BJ (cell line): ENCODE measurements around the gene SYNE2. TPM values are rescaled to one million over a fixed set of nuclear protein-coding genes. Genes with fewer than 3 reads are reported as not detected.
"Not testable (repeated sequence)": the region's sequence is repeated elsewhere in the genome, so short reads cannot be mapped to it uniquely, and the experiment has no call there.

Experiments
- CTCF ChIA-PET: fragments of 350-600 bp; formaldehyde crosslinking; extraction: SDS; loops from one replicate; lab custom pipeline; 2021; ENCODE audit warnings: antibody characterized with exemption, inconsistent platforms; lab: Yijun Ruan, JAX
- POLR2A ChIA-PET: fragments of 300-600 bp; sonication (Branson Sonifier 250); formaldehyde crosslinking; extraction: SDS; loops from one replicate; lab custom pipeline; 2021; ENCODE audit warnings: antibody characterized with exemption; lab: Charles Lee
- DNase-seq: peaks from one replicate; pipeline ENCODE4 v3.0.0-alpha.2; 2011; ENCODE audit warnings: low read depth
- H3K27me3 ChIP-seq: 2 replicates; pipeline ENCODE4 v1.6.0; 2011; ENCODE audit warnings: low read length; ENCODE audit not compliant: control insufficient read depth, insufficient read depth
- H3K36me3 ChIP-seq: 2 replicates; pipeline ENCODE4 v1.5.1; 2011; ENCODE audit warnings: low read length; ENCODE audit not compliant: control insufficient read depth, insufficient read depth
- H3K4me3 ChIP-seq: 2 replicates; pipeline ENCODE4 v1.5.1; 2011; ENCODE audit warnings: low read depth, mild to moderate bottlenecking, control low read depth, low read length
- polyA plus RNA-seq: library from polyadenylated mRNA; depleted of rRNA; stranded (reverse); fragments of >200 nt; gene quantifications from 2 replicates; pipeline ENCODE4 v1.2.3, GENCODE V29; 2011
- TF ChIP-seq, protein P1 (sequence below): IDR thresholded peaks from 2 replicates; pipeline ENCODE4 v1.5.1; 2011; ENCODE audit warnings: low read depth, mild to moderate bottlenecking, control low read depth, inconsistent platforms, low read length, moderate library complexity; ENCODE audit not compliant: insufficient read depth

SYNE2 gene
- polyA plus RNA-seq, 1 experiment, result 5.2 TPM

DNA sequence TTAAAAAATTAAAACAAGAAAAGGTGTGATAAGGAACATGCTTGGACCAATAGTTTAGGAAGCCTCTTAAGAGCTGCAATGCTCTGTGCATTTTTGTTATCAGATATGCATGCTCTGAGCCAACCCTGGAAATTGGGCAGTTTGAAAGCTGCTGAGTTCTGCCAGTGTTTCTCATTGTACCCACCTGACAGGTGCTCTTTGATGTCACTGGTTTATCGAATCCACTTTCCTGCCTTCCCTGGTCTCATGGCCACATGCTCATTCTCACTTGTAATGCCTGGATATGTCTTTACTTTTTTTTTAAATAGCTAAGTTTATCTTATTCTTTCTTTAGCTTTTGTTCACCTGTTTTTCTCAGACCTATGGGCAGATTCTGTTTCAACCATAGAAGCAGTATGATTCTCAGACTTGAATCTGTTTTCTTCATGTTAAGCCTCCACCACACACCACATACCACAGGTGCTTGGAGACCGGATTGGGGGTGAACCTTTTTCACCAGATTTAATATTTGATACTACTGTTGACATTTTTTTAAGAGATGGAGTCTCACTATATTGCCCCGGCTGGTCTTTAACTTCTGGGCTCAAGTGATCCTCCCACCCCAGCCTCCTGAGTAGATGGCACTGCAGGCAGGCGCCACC lies 350.7 kb downstream of the SYNE2 start:
- ChIA-PET CTCF (interaction anchor here (0.6 to 2.1 kb wide), 2 partner anchors 11 to 77 kb away, joined by 4 to 5 read pairs; no protein-coding TSS in a partner anchor), POLR2A (interaction anchor here (0.6 kb wide), 1 partner anchor 129 kb away, joined by 3 read pairs; no protein-coding TSS in a partner anchor)
- TF ChIP-seq, protein P1, sequence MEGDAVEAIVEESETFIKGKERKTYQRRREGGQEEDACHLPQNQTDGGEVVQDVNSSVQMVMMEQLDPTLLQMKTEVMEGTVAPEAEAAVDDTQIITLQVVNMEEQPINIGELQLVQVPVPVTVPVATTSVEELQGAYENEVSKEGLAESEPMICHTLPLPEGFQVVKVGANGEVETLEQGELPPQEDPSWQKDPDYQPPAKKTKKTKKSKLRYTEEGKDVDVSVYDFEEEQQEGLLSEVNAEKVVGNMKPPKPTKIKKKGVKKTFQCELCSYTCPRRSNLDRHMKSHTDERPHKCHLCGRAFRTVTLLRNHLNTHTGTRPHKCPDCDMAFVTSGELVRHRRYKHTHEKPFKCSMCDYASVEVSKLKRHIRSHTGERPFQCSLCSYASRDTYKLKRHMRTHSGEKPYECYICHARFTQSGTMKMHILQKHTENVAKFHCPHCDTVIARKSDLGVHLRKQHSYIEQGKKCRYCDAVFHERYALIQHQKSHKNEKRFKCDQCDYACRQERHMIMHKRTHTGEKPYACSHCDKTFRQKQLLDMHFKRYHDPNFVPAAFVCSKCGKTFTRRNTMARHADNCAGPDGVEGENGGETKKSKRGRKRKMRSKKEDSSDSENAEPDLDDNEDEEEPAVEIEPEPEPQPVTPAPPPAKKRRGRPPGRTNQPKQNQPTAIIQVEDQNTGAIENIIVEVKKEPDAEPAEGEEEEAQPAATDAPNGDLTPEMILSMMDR, result no peak

DNA sequence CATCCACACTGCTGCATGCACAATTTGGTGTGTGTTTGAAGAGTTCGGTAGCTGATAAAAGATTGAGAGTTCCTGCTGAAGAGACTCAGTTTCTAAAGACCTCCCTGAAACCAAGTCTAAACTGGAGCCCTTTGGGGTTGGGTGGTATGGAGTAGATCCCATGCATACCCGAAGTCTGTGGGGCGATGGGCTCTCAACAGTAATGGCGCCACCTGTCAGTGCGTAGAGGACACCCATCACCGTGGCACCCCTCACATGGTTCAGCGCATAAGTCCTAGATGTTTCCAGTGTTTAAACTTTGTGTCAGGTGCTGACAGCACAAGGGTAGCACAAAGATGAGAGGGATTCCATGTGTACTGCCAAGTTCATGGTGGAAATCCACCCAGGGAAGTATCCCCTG lies 355.5 kb downstream of the SYNE2 start:
- ChIA-PET CTCF (interaction anchor here (1.0 kb wide), 1 partner anchor 14 kb away, joined by 3 read pairs; no protein-coding TSS in a partner anchor), POLR2A (no interaction called here)
- no peak overlapping the region for H3K4me3 ChIP-seq
- peaks cover 2% of the 10 kb centered on the region; the same call in 1 of the 2 replicates for H3K36me3 ChIP-seq
- DNase-seq, result no peak
- H3K27me3 ChIP-seq, result no peaks in the 10 kb centered on the region
- TF ChIP-seq, protein P1, result no peak

More for the DNA sequence above, 350.7 kb downstream of the SYNE2 start:
- DNase-seq, result no peak
- Histone ChIP-seq H3K4me3 (no peak overlapping the region), H3K36me3 (no peaks in the 10 kb centered on the region), H3K27me3 (no peaks in the 10 kb centered on the region)

DNA sequence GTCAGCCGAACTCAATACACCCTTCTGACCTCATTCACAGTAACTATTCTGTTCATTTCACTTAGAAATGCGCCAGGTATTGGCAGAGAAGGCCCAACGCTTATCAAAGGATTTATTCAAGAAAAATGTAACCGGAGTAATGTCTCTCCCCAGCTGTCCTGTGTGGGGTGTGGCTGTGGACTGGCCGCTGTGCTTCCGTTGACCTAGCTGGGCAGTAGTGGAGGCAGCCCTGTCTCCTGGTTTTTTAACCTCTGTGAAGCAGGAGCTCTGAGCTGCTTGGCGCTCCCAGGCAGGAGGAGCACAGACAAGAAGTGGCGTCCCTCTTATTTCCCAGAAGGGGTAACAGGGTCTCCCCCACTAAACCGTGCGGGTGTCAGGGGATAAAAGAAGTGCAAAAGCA lies 356.2 kb downstream of the SYNE2 start:
- TF ChIP-seq, protein P1, result no peak
- no peak for DNase-seq
- no peaks in the 10 kb centered on the region for H3K27me3 ChIP-seq
- ChIA-PET POLR2A (no interaction called here), CTCF (no interaction called here)
- H3K36me3 ChIP-seq, result peaks cover 2% of the 10 kb centered on the region; the same call in 1 of the 2 replicates
- H3K4me3 ChIP-seq, result no peak overlapping the region

DNA sequence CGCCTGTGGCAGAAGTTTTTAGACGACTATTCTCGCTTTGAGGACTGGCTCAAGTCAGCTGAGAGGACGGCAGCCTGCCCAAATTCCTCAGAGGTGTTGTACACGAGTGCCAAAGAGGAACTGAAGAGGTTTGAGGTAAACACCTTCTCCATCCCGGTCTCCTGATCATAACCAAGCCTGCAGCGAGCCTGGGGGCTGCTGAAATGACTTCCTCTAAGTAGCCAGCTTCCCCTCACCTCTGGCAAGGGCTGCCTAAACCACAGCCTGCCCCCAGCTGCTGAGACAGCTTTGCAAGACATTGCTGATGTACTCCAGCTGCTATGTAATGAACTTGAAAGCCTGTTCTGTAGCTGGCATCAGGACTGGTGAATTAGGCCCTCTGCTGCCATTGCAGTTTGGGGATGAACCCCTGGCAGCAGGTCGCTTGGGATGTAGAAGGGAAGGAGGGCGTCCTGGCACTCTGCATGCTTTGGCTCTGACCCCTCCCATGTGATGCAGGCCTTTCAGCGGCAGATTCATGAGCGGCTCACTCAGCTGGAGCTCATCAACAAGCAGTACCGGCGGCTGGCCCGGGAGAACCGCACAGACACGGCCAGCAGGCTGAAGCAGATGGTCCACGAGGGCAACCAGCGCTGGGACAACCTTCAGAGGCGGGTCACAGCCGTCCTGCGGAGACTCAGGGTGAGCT lies 356.8 kb downstream of the SYNE2 start:
- DNase-seq, result no peak
- peaks cover 2% of the 10 kb centered on the region; the same call in 1 of the 2 replicates for H3K36me3 ChIP-seq
- no peak overlapping the region for H3K4me3 ChIP-seq
- H3K27me3 ChIP-seq, result no peaks in the 10 kb centered on the region
- CTCF ChIA-PET, result interaction anchor here (1.8 kb wide), 1 partner anchor 8 kb away, joined by 5 read pairs; no protein-coding TSS in a partner anchor
- POLR2A ChIA-PET, result no interaction called here
- TF ChIP-seq, protein P1, result no peak

DNA sequence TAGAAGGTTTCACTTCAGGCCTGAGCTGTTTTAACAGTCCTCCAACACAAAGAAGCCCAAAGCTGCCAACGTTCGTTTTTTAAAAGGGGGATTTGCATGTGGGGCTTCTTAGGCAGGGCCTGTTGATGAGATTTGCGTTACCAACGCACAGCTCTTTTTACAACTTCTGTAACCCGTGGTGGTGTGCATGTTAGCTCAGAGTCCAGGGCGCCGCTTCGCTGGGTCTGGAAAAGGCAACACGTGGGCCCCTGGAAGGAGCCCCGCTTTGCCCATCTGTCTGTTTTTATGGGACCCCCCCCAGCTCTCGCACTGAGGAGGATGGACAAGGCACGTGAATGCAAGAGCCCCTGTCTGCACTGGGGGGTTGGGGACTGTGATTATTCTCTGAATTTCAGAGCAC lies 357.4 kb downstream of the SYNE2 start:
- H3K27me3 ChIP-seq, result no peaks in the 10 kb centered on the region
- POLR2A ChIA-PET, result no interaction called here

DNA sequence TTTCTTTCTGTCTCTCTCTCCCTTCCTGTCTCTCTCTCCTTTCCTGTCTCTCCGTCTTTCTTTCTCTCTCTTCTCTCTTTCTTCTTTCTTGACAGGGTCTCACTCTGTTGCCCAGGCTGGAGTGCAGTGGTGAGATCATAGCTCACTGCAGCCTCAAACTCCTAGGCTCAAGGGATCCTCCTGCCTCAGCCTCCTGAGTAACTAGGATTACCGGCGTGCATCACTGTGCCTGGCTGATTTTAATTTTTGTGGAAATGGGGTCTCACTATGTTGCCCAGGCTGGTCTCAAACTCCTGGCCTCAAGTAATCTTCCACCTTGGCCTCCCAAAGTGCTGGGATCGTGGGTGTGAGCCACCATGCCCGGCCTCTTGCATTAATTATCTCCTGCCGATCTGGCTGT lies 358.1 kb downstream of the SYNE2 start:
- CTCF ChIA-PET, result interaction anchor here (1.8 kb wide), 1 partner anchor 10 kb away, joined by 5 read pairs; no protein-coding TSS in a partner anchor
- H3K4me3 ChIP-seq, DNase-seq, H3K36me3 ChIP-seq, POLR2A ChIA-PET, H3K27me3 ChIP-seq: not testable (repeated sequence)

More for the DNA sequence above, 357.4 kb downstream of the SYNE2 start:
- no peak for DNase-seq
- Histone ChIP-seq H3K4me3 (no peak overlapping the region), H3K36me3 (peaks cover 2% of the 10 kb centered on the region; the same call in 1 of the 2 replicates)
- CTCF ChIA-PET, result interaction anchor here (1.8 kb wide), 1 partner anchor 9 kb away, joined by 5 read pairs; no protein-coding TSS in a partner anchor
- TF ChIP-seq, protein P1, result no peak
